Retina (tissue), 1 donor: ENCODE results near the gene IKZF1.
"Not testable (repeated sequence)": the region's sequence is repeated elsewhere in the genome, so short reads cannot be mapped to it uniquely, and the experiment has no call there.

ENCODE experiments used
- DNase-seq: peaks from one replicate; pipeline ENCODE4 v3.0.0-alpha.2; 2016

Gene IKZF1

DNA sequence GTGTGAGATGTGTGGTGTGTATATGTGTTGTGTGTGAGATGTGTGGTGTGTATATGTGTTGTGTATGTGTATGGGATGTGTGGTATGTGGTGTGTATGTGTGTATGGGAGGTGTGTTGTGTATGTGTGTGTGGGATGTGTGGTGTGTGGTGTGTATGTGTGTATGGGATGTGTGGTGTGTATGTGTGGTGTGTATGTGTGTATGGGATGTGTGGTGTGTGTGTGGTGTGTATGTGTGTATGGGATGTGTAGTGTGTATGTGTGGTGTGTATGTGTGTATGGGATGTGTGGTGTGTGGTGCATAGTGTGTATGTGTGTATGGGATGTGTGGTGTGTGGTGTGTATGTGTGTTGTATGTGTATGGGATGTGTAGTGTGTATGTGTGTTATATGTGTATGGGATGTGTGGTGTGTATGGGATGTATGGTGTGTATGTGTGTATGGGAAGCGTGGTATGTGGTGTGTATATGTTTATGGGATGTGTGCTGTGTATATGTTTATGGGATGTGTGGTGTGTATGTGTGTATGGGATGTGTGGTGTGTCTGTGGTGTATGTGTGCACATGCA, 30.8 kb downstream of the IKZF1 start:
- no peak for DNase-seq

DNA sequence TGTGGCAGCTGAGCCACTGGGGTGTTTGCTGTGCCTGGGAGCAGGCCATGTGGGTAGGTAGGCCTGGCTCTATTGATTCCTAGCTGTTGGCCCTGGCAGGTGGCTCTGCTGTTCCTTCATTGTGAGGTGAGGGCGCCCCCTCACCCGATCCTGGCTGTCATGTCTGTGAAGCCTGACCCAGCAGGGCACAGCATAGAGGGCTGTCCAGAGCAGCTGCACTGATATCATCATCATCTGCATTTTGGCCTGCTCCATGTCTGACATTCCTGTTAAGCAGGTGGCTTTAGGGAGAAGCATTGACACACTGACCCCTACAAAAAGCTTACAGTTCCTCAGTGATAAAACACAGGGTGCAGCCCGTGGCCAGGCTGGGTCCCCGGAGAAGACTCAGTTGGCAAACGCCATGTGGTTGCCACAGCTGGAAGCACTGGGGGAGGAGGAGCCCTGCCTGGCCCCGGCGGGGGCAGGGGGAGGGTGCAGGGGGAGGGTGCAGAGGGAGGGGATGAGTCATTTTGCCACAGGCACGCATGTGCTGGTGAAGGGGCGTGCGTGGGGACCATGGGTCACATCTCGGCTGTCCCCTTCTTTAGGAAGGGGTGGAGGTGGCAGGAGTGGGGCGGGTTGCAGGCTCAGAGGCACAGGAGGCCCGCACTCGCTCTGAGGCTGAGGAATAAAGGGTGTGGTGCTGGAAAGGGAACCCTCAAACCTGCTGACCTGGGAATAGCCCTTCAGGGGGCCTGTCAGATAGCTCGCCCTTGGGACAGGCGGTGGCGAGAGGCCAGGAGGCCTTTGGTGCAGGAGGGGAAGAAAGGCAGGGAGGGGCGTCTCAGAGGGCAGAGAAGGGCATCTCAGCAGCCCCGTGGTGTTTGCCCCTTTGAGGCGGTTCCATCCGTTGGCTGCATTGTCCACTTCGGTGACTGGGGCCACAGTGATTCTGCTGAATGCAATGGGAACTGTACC, 31.6 kb downstream of the IKZF1 start:
- no peak for DNase-seq

- no peak for DNase-seq
These were observed 32.6 kb downstream of the IKZF1 start for GRCh38 chr7:50336894-50337703.

DNA sequence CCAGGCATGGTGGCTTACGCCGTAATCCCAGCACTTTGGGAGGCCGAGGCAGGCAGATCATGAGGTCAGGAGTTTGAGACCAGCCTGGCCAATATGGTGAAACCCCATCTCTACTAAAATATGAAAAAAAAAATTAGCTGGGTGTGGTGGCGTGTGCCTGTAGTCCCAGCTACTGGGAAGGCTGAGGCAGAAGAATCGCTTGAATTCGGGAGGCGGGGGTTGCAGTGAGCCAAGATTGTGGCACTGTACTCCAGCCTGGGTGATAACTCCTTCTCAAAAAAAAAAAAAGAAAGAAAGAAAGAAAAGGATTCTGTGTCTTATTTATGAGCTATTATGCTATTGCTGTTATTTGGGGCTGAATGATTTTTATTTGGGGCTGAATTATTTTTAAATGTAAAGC, 35.0 kb downstream of the IKZF1 start:
- not testable (repeated sequence) for DNase-seq

- DNase-seq = no peak
These were observed 35.5 kb downstream of the IKZF1 start for GRCh38 chr7:50339990-50340500.

- no peak for DNase-seq
These were observed 37.2 kb downstream of the IKZF1 start for GRCh38 chr7:50341724-50342123.

- DNase-seq = no peak
These were observed 38.1 kb downstream of the IKZF1 start for GRCh38 chr7:50342616-50343114.

- no peak for DNase-seq
These were observed 42.3 kb downstream of the IKZF1 start for GRCh38 chr7:50346545-50347497.

DNA sequence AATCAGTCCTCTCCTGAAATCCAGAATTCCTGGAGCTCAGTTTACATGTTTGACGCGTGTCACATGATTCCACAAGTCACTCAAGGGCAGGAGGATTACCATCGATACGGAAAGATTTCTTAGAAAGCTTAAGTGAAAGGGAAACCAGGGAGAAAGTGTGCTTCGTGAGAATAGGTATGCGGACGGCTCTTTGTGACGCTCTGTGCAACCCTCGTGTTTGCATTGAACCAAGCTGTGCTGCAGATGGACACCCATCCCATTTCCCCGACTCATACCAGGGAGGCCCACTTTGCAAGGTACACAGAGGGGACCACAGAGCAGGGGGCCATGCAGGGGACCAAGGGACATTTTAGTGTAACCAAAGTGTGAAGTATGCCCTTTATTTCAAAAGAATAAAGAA, 43.2 kb downstream of the IKZF1 start:
- DNase-seq = no peak

- DNase-seq = no peak
These were observed 44.1 kb downstream of the IKZF1 start for GRCh38 chr7:50348469-50349162.

DNA sequence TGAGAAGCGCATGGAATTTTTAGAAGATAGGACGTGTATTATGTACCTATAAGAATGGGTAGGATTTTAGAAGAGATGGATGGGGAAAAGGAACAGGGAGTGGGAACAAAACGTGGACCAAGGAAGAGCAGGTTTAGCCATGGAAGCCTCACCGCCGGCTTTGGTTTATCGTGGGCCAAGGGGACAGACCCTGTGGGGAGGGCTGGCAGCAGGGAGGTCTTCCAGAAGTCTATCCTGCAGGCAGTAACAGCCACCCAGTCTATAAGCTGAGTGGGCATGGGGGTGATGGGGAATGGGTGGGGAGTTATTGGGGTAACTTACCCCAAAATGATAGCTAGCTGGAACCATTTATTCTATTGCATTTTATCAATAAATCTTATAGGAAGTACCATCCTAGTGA, 44.9 kb downstream of the IKZF1 start:
- DNase-seq = no peak

DNA sequence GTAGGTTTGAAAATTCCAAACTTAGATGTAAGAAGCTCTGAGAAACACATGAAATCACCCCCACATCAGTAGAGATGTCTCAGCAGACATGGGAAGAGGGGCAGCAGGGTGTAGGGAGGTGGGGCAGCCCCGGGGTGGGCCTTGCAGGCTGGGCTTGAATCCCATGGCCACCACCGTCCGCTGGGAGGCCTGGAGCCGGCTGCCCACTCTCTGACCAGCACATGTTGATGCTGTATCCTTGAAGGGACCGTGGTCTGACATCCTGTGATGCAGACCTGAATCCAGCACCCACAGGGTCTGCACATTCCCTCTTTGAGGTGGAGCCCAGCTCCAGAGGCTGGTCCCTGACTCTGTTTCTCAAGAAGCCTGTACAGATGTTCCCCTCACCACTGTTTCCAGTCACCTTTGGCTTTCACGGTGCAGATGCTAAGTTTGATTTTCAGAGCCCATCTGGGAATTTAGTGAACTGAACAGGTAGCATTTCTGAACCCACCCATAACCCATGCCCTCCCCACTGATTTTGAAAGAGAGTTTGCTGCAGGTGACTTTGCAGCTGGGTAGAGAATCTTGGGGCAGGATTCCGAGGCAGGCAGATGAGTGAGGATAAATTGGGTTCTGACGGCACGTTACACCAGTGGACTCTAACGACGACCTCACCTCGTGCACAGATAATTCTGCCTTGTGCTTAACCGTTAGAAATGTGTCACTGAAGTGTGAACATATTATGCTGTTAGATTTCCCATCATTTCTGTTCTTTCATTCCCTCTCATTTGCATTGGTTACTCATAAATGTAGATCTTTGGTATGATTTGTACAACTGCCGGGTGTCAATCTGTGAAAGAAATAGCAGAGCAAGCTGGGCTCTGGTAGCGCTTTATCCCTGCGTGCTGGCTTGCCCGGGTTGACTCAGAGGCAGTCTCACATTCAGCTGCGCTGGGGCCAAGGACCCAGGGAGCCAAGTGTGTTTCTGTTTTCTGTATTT, 45.7 kb downstream of the IKZF1 start:
- no peak for DNase-seq

DNA sequence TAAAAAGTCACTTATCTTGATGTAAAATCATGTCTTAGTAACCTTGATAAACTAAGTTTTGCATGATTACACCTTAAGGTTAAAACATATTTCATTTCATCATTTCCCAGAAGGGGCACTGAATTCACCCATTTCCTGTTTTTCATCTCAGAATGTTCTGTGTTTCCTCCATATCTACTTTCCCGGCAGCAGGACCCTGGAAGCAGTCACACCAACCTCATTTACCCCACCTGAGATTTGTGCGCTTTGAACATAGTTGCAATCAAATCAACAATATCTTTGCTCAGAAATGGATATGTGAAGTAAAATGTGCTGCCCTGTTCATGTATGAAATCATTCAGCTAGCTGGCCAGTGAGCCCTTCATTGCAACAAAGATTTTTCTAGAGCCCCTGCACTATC, 46.8 kb downstream of the IKZF1 start:
- DNase-seq = no peak

DNA sequence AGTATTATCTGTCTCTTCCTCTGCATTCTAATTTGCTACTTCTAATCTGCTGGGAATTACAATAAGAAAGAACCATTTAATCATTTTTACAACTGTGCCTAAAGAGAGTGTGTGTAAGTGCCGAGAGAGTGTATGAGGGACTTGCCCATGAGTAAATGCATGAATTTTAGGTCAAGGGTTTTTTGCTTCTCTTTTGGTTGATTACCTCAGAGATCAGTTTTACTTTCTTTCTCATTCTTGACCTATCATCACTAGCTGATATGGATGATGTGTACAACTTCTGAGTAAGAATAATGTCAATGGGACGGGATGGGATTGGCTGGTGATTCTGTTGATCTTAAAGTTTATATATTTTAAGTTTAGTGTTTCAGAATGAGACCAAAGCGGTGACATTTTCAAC, 47.8 kb downstream of the IKZF1 start:
- no peak for DNase-seq

DNA sequence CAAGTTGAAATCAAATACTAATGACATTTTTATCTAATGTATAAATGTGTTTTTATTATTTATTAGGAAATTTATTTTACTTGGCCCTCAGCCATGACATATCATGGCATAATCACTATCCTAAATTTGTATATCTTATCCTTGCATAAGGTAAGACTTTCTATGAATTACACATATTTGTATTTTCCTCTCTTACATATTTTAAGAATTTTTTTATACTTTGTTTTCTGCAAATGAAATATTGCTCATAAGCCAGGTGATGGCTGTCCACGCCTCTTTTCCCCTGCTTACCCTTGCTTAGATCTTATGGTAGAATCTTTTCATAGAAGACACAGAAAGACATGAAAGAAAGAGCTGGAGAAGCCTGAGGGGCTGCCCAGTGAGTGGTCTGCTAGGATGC, 48.2 kb downstream of the IKZF1 start:
- no peak for DNase-seq

- no peak for DNase-seq
These were observed 48.7 kb downstream of the IKZF1 start for GRCh38 chr7:50353201-50353600.

GRCh38 chr7:50353894-50354595, 49.5 kb downstream of the IKZF1 start:
- DNase-seq = no peak

DNA sequence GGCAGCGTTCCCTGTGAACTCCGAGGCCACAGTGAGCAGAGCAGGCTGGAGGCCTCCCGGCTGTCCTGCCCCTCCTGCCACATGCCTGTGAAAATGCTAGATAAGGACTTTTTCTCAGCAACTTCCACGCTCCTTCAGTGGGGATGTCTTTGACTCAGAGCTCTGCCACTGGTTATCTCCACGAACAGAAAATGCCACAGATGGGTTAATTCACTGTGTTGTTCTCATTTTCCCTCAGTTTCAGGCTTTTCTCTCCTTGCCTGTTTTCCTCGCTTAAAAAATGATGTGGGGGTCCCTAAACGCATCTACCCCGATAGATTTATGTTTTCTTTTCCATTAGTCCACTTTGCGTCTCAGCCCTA, 51.3 kb downstream of the IKZF1 start:
- no peak for DNase-seq

DNA sequence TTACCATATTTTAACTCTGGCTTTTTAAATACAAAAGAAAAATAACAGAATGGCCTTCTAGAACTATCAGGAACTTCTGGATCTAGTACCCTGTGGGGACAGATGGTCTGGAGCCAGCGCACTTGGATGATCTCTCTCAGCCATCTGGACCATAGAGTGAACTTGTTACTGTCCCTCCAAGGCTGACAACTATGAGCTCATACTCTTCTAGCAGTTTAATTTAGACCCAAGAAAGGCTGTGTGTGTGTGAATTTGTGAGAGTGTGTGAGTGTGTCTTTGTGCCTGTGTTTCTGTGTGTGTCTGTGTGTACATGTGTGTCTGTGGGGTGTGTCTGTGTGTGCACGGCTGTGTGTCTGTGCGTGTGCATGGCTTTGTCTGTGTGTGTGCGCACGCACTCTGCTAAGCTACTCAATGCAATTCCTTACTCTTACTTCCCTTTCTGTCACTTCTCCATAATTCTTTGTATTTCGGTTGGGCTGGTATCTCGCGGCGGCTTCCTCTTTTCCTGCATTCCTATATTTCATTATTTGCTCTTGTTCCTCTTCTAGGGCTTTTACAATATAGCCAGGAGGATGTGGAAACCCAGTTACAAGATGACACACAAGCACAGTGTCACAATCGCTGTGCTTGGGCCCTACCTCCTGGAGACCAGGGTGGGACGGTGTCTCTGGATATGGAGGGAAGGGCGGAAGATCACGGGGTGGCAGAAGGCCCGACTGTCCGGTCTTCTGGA, 51.9 kb downstream of the IKZF1 start:
- no peak for DNase-seq
